D721Med (cell line): ENCODE data around the gene HNRNPA2B1.

Source experiments
- DNase-seq: peaks from one replicate; pipeline ENCODE4 v3.0.0; 2011; ENCODE audit warnings: low spot score; ENCODE audit not compliant: insufficient read length
- FAIRE-seq: peaks from 2 replicates; lab custom pipeline; 2011; peaks lifted over from hg19 to GRCh38; lab: Jason Lieb, UNC
- TF ChIP-seq, protein P1 (sequence below): IDR thresholded peaks from 2 replicates; pipeline ENCODE4 v1.5.1; 2012; ENCODE audit warnings: mild to moderate bottlenecking, control low read depth; ENCODE audit not compliant: insufficient read depth; ENCODE audit errors: missing control alignments

HNRNPA2B1 gene

DNA sequence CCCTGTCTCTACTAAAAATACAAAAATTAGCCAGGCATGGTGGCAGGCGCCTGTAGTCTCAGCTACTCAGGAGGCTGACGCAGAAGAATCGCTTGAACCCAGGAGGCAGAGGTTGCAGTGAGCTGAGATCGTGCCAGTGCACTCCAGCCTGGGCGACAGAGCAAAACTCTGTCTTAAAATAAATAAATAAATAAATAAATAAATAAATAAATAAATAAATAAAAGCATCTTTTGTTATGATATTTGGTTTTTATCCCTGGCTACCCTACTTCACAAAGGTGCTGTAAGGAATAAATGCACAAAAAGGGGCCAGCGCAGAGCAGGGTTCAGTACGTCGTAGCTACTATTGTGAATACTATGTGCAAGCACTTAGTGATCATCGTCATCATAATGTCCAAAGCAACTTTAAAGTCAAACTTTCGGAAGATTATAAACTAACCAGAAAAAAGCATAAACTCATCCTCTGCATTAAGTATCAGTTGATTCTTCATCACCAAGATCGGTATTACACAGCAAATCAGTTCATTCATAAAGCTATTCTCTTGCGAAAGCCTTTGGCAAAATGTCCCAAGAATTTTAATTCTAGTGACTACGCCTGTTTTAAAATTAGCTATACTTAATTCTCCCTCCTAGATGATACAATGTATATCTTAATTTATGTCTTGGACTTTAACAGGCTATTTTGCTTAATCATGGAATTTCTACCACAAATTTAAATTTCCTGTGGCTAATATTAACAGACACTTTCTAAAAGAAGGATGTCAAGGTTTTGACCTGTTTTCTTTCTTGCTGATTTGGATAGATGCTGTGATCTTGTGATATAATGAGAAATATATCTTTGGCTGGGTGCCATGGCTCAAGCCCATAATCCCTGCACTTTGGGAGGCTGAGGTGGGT, 56.1 kb downstream of the HNRNPA2B1 start:
- FAIRE-seq: no peak
- DNase-seq: no peak

DNA sequence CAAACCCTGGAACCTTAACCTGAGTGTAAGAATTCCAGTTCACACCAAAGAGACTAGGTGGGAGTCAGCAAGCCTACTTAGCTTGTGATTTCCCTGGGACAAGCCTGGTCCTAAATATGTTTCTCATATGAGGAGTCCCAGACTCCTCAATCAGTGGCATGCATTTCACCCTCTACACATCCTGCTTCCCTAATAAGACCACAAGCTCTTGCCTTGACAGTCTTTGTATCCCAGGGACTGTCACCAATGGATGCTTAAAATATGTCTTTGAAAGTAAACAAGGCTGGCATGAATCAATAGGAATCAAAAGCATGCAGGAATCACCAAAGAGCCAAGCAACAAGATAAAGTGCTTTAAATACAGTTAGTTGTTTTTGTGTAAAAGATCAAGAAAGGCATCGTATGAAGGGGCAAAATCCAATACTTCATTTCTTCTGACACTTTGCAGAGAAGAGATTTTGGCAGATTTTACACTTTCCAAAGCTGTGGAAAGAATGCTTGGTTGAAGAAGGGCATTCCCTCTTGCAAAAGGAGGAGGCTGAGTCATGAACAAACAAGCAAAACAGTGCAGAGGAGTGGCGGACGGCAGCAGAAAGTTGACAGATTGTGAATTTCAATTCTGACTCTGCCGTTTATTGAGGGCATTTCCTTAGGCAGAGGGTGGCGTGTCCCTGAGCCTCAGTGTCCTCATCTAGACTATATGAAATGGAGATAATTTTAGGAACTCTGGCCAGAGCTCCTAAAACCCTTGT, 57.1 kb downstream of the HNRNPA2B1 start:
- TF ChIP-seq, protein P1, sequence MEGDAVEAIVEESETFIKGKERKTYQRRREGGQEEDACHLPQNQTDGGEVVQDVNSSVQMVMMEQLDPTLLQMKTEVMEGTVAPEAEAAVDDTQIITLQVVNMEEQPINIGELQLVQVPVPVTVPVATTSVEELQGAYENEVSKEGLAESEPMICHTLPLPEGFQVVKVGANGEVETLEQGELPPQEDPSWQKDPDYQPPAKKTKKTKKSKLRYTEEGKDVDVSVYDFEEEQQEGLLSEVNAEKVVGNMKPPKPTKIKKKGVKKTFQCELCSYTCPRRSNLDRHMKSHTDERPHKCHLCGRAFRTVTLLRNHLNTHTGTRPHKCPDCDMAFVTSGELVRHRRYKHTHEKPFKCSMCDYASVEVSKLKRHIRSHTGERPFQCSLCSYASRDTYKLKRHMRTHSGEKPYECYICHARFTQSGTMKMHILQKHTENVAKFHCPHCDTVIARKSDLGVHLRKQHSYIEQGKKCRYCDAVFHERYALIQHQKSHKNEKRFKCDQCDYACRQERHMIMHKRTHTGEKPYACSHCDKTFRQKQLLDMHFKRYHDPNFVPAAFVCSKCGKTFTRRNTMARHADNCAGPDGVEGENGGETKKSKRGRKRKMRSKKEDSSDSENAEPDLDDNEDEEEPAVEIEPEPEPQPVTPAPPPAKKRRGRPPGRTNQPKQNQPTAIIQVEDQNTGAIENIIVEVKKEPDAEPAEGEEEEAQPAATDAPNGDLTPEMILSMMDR: no peak
- DNase-seq (no peak), FAIRE-seq (no peak)

More for the DNA sequence above, 56.1 kb downstream of the HNRNPA2B1 start:
- TF ChIP-seq, protein P1: no peak

DNA sequence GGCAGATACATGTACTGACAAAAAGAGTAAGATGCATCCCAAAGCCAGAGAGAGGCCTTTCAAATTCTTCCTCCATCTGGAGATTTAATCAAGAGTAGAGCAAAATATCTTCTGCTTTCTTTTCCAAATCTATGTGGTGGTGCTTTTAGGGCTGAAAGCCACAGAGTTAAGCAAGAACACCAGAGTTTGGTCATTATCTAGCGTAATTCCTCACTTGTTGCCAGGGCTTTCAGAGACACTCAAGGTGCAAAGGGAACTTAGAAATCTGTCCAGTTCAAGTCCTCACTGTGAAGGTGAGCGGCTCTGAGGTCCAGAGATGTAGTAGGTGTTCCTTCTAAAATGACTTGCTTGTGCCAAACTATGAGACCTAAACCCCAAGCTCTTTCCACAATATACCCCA, 59.5 kb downstream of the HNRNPA2B1 start:
- no peak for DNase-seq
- no peak for FAIRE-seq
- TF ChIP-seq, protein P1: no peak

DNA sequence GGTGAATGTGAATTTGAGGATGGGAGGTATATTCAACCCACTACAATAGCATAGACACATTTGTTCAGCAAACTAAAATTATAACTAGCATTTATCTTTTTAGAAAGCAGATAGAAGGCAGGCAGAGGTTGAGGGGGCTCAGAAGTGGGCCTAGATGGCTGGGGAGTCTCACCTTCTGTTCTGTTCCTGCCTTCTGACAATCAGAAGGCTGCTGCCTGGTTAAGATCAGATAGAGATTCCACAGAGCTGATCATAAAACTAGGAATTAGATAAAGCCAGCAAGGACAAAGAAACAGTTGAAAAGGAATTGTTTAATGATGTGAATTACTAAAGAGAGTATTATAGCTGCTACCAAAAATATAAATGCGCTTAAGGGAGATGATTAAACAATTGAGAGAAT, 60.2 kb downstream of the HNRNPA2B1 start:
- no peak for FAIRE-seq
- DNase-seq: no peak
- TF ChIP-seq, protein P1: no peak
